HS-27A (cell line): ENCODE data around the gene GALNS.

Source experiments
- DNase-seq: peaks from one replicate; pipeline ENCODE4 v3.0.0-alpha.2; 2012; ENCODE audit warnings: low read depth, missing footprints

GALNS gene

GRCh38 chr16:88857728-88858339 is 1.1 kb upstream of the GALNS start:
- peak; percentile 39 for DNase-seq

- no peak for DNase-seq
Measured at GRCh38 chr16:88856122-88856827, 472 bp downstream of the GALNS start.

DNA sequence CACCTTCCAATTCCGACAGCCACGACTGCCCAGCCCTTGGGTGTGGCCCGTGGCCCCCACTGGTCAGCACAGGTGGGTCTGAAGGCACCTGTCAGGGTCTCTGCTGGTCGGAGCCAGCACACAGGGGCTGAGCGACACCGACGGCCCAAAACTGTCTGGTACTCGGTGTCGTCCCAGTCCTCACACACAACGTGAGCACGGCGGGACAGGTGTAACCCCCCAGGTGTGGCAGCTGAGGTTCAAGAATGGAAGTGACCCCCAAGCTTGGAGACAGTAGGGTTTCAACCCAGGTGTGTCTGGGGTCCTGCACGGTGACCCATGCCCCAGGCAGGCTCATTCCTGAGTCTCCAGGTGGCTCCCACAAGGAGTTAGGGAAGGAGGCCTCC is 1.0 kb downstream of the GALNS start:
- DNase-seq: no peak

DNA sequence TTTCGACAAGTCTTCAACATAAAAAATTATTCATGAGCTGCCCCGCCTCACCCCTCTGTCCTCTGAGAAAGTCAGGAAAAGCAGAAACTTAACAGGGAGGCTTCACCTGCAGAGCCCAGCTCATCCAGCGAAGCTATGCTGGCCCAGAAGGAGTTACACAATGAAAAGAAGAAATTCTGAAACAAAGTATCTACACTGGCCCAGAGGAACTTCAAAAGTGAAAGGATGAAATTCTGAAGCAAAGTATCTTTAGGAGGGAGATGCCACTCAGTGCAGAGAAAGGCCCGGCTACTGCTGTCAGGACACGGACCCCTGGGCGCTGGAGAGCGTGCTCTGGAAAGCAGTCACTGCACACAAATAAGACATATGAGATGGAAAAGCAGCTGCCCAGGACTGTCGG is 1.6 kb downstream of the GALNS start:
- DNase-seq: no peak

- no peak for DNase-seq
Measured at GRCh38 chr16:88854306-88855111, 2.2 kb downstream of the GALNS start.

GRCh38 chr16:88853325-88853941 is 3.3 kb downstream of the GALNS start:
- DNase-seq: no peak

DNA sequence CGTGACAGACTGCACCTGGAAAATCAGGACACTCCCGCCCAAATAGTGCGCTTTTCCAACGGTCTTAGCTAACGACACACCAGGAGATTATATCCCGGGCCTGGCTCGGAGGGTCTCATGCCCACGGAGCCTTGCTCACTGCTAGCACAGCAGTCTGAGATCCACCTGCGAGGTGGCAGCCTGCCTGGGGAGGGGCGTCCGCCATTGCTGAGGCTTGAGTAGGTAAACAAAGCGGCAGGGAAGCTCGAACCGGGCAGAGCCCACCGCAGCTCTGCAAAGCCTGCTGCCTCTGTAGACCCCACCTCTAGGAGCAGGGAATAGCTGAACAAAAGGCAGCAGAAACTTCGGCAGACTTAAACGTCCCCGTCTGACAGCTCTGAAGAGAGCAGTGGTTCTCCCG is 5.1 kb downstream of the GALNS start:
- no peak for DNase-seq

DNA sequence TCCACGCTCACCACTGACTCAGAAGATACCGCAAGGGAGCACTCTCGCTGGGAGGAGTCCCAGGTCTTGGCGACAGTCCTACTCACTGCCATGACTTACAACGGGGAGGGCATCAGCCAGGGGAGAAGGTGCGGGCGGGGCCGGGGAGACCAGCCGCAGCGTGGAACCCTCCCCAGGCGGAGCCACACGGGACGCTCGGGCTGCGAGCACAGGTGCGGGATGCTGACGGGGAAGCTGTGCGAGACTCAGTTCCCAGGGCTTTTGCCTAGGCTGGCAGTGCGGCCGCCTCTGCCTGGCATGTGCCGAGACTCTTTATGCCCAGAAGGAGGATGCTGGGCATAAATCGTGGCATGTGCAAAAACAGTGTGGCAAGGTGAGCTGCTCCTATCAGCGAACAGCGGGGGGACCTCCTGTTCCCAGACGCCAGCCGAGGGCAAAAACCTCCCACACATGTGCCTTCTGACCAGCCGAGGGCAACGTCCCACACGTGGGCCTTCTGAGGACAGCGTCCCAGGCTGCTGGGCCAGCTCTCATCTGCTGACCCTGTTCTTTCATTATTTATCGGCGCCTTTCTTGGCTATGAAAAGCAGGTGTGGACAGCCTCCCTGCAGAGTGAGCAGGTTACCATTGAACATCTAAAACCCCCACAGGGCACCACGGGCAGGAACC is 6.1 kb downstream of the GALNS start:
- DNase-seq: no peak

GRCh38 chr16:88848557-88848956 is 8.2 kb downstream of the GALNS start:
- DNase-seq: no peak

DNA sequence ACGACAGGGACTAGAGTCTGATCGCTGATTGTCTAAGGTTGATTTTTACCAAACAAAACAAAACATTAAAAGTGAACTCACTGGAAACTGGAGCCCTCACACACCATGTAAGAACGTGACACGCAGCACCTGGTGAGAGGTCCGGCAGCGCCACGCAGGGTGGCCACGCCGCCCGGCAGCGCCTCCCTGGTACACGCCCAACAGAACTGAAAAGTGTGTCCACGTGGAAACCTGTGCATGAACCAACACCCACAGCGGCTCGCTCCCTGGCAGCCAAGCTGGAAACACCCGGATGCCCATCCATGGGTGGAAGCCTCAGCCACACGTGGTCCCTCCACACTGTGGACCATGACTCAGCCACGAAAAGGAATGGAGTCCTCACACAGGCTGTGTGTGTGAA is 9.1 kb downstream of the GALNS start:
- no peak for DNase-seq

DNA sequence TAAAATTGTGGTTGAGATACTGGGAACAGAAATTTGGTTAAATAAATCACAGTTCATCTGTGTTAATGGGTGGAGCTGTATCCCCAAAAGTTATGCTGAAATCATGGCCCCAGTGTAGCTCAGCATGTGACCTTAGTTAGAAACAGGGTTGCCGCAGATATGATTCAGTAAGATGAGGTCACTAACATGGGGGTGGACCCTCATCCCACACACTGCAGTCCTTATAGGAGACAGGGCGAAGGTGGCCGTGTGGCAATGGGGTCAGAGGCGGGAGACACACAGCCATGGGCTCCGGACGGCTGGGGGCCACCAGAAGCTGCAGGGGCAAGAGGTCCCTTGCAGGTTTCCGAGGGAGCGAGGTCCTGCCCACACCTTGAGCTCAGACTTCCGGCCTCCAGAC is 10.7 kb downstream of the GALNS start:
- no peak for DNase-seq

DNA sequence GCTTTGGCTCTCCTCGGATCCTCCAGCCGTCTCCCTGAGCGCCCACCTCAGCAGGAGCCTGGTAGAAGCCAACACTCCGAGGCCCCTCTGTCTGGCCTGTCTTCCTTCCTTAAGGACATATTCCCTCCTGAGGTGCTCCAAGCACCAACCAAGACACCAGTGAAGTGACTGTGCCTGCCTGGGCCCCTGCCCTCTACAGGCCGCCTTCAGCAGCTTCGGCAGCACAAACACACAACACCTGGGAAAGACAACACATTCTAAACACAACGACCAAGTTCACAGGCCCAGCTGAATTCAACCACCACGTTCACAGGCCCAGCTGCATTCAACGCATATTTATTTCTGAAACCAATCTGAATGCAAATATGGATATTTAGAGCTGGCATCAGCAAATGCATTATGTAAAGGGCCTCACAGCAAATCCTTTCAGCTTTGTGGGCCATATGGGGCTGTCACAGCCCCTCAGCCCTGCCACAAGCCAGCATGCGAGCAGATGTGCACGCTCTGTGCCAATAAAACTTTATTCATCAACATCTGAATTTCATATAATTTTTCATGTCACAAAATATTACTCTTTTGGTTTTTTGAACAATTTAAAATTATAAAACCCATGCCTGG is 12.2 kb downstream of the GALNS start:
- no peak for DNase-seq

DNA sequence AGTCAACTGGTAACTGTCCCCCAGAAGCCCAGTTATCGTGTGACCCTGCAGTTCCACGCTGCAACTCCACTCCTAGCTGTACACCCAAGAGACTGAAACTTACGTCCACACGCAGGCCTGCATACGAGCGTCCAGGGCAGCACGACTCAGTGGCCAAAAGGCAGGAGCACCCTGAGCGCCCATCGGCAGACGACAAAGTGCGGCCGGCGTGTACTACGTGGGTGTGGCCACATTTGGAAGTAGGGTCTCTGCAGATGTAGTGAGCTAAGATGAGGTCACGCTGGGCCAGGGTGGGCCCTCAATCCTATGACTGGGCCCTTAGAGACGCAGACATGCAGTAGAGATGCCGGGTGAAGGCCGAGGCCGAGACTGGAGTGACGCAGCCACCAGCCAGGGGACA is 13.5 kb downstream of the GALNS start:
- no peak for DNase-seq

- DNase-seq: no peak
Measured at GRCh38 chr16:88842806-88843205, 13.9 kb downstream of the GALNS start.

- DNase-seq: no peak
Measured at GRCh38 chr16:88842308-88842756, 14.4 kb downstream of the GALNS start.

GRCh38 chr16:88841521-88842307 is 15.0 kb downstream of the GALNS start:
- DNase-seq: no peak

GRCh38 chr16:88840600-88841215 is 16.0 kb downstream of the GALNS start:
- DNase-seq: no peak

DNA sequence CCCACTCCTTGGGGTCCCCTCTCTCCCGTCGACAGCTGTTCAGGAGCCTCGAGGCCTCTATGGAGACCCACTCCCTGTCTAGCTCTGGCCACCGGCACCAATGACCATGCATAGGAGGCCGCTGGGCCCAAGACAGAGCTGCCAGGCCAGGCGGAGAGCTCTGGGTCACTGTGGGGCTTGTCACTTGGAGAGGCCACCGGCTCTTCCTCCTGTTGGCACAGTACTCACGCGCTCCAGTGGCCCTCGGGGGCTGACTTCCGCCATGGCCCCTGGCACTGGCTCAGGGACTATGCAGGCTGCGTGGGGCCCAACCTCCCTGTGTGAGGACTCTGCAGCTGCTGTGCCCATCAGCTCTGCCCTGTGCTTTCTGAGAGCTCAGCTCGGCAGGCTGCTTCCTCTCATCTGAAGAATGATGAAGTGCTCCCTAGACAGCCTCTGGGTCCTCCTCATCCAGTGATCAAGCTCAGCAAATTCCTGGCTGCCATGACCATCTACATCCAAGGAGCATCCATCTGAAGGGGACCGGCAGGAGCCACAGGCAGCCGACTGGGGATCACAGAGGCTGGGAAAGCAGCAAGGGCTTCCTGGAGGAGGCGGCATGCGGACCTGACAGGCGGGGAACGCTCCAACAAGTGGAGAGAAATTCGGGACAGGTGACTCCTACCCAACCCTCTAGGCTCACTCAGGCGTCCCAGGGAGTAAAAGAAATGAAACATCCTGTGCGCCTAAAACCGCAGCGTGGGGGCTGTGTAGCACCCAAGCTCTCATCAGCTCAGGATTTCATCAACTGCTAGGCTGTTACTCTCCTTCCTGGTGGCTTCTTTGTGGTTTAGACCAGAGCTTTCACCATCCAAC is 16.8 kb downstream of the GALNS start:
- no peak for DNase-seq

DNA sequence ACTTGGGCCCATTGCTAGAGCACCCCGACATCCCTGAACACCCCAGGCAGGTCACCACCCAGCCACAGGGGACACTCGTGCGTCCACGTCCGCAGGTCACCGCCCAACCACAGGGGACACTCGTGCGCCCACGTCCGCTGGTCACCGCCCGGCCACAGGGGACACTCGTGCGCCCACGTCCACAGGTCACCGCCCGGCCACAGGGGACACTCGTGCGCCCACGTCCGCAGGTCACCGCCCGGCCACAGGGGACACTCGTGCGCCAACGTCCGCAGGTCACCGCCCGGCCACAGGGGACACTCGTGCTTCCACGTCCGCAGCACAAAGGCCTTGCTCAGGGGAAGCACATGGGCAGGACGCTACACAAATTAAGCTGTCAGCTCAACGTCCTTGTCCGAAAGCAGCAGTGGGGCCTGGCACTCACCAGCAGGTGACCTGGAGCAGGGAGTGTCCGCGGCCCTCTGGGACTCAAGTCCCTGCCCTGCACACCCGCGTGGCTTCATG is 17.7 kb downstream of the GALNS start:
- DNase-seq: no peak
